ENCODE results near the gene DHCR7. TPM values are rescaled to one million over a fixed set of nuclear protein-coding genes. Genes with fewer than 3 reads are reported as not detected.

DHCR7 gene
- total RNA-seq, 1 donor from 2014 or later = 32.3 TPM

GRCh38 chr11:71477641-71478527 lies 29.7 kb upstream of the DHCR7 start:
- no peak for TF ChIP-seq CTCF (conservative IDR thresholded peaks at IDR 0.05; ENCODE audit: low read depth, low read length)
- DNase-seq (ENCODE audit: low read depth) = no peak
- H3K4me3 ChIP-seq (ENCODE audit: low read depth, low read length) = no peak overlapping the region

- H3K4me3 ChIP-seq (ENCODE audit: low read depth, low read length) = no peak overlapping the region
- no peak for TF ChIP-seq CTCF (conservative IDR thresholded peaks at IDR 0.05; ENCODE audit: low read depth, low read length)
- no peak for DNase-seq (ENCODE audit: low read depth)
Measured at GRCh38 chr11:71476926-71477640, 28.9 kb upstream of the DHCR7 start.

- H3K4me3 ChIP-seq (ENCODE audit: low read depth, low read length) = no peak overlapping the region
- DNase-seq (ENCODE audit: low read depth) = no peak
- TF ChIP-seq CTCF (conservative IDR thresholded peaks at IDR 0.05; ENCODE audit: low read depth, low read length) = no peak
Measured at GRCh38 chr11:71476031-71476430, 27.8 kb upstream of the DHCR7 start.

- no peak for TF ChIP-seq CTCF (conservative IDR thresholded peaks at IDR 0.05; ENCODE audit: low read depth, low read length)
- no peak for DNase-seq (ENCODE audit: low read depth)
- H3K4me3 ChIP-seq (ENCODE audit: low read depth, low read length) = no peak overlapping the region
Measured at GRCh38 chr11:71474771-71475483, 26.7 kb upstream of the DHCR7 start.

GRCh38 chr11:71474141-71474770 lies 26.1 kb upstream of the DHCR7 start:
- no peak for DNase-seq (ENCODE audit: low read depth)
- no peak overlapping the region for H3K4me3 ChIP-seq (ENCODE audit: low read depth, low read length)
- no peak for TF ChIP-seq CTCF (conservative IDR thresholded peaks at IDR 0.05; ENCODE audit: low read depth, low read length)

GRCh38 chr11:71473793-71474080 lies 25.5 kb upstream of the DHCR7 start:
- H3K4me3 ChIP-seq (ENCODE audit: low read depth, low read length) = no peak overlapping the region
- no peak for DNase-seq (ENCODE audit: low read depth)
- no peak for TF ChIP-seq CTCF (conservative IDR thresholded peaks at IDR 0.05; ENCODE audit: low read depth, low read length)
